PFSK-1 (cell line): ENCODE measurements around the gene FHL1.

Experiments
- FOXP2 ChIP-seq: optimal IDR thresholded peaks from 2 replicates; pipeline ENCODE3; 2011; ENCODE audit warnings: borderline replicate concordance, control low read depth, inconsistent platforms; ENCODE audit not compliant: insufficient read depth; ENCODE audit errors: extremely low read length, extremely low read depth
- POLR2AphosphoS5 ChIP-seq: IDR thresholded peaks from 2 replicates; pipeline ENCODE4 v1.6.1; 2012; ENCODE audit warnings: low read depth, mild to moderate bottlenecking, control low read depth, low read length, moderate library complexity
- SIN3A ChIP-seq: IDR thresholded peaks from 2 replicates; pipeline ENCODE4 v1.6.1; 2012; ENCODE audit warnings: mild to moderate bottlenecking, low read length, moderate library complexity, borderline replicate concordance; ENCODE audit not compliant: insufficient read depth
- TAF1 ChIP-seq: IDR thresholded peaks from 2 replicates; pipeline ENCODE4 v1.6.1; 2012; ENCODE audit warnings: low read length, control low read depth, borderline replicate concordance; ENCODE audit not compliant: insufficient read depth
- TF ChIP-seq, protein P1 (sequence below), 2 experiments: IDR thresholded peaks; 2 replicates each; pipeline versions ENCODE4 v1.6.1 to v1.8.0; 2011 to 2012; ENCODE audit warnings: low read depth in 2 of 2, low read length in 2 of 2, control low read depth in 1 of 2, inconsistent platforms in 1 of 2, mild to moderate bottlenecking in 1 of 2, moderate library complexity in 1 of 2; ENCODE audit not compliant: insufficient read depth in 1 of 2

Gene FHL1

DNA sequence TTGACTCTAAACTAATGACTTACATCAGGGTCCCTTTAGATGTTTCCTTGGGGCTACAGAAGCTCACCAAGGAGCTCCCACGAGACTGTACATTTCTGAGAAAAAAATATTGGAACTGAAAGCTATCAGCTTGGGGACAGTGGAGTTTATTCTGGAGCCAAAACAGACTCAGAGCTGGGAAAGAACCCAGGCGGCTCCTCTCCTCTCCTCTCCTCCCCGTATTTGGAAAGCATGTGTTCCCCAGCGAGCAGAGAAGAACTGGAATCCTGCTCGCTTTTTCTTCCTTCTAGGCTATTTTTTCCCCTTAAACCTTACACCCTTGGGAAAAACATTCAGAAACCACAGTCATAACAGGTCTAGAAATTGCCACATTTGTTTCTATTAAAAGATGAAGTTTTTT, 108.2 kb downstream of the FHL1 start:
- no peak for TF ChIP-seq SIN3A

DNA sequence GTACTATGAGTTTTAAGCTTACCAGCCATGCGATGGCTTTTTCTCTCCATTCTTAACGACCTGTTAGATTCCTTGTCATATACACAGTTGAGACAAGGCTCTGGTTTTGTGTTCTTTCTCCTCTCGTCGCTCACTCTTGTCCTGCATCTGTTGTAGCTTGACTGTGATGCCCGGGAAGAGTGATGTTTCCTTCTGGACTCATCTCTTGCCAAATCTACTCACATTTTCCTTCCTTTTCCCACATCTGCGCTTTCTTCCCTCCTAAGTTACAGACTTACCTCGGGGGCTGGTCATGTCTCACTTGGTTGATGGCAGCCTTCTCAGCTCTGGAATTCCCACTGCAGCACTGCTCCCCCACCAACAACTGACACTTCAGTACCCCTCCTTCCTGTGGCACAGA, 108.7 kb downstream of the FHL1 start:
- no peak for TF ChIP-seq FOXP2
- TF ChIP-seq, protein P1, sequence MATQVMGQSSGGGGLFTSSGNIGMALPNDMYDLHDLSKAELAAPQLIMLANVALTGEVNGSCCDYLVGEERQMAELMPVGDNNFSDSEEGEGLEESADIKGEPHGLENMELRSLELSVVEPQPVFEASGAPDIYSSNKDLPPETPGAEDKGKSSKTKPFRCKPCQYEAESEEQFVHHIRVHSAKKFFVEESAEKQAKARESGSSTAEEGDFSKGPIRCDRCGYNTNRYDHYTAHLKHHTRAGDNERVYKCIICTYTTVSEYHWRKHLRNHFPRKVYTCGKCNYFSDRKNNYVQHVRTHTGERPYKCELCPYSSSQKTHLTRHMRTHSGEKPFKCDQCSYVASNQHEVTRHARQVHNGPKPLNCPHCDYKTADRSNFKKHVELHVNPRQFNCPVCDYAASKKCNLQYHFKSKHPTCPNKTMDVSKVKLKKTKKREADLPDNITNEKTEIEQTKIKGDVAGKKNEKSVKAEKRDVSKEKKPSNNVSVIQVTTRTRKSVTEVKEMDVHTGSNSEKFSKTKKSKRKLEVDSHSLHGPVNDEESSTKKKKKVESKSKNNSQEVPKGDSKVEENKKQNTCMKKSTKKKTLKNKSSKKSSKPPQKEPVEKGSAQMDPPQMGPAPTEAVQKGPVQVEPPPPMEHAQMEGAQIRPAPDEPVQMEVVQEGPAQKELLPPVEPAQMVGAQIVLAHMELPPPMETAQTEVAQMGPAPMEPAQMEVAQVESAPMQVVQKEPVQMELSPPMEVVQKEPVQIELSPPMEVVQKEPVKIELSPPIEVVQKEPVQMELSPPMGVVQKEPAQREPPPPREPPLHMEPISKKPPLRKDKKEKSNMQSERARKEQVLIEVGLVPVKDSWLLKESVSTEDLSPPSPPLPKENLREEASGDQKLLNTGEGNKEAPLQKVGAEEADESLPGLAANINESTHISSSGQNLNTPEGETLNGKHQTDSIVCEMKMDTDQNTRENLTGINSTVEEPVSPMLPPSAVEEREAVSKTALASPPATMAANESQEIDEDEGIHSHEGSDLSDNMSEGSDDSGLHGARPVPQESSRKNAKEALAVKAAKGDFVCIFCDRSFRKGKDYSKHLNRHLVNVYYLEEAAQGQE (IDR thresholded peaks at IDR 0.05; ENCODE audit: insufficient read depth in 1 of 2, low read depth in 2 of 2, low read length in 2 of 2): no peak
- no peak for TF ChIP-seq TAF1
- no peak for TF ChIP-seq SIN3A
- TF ChIP-seq POLR2AphosphoS5: no peak

DNA sequence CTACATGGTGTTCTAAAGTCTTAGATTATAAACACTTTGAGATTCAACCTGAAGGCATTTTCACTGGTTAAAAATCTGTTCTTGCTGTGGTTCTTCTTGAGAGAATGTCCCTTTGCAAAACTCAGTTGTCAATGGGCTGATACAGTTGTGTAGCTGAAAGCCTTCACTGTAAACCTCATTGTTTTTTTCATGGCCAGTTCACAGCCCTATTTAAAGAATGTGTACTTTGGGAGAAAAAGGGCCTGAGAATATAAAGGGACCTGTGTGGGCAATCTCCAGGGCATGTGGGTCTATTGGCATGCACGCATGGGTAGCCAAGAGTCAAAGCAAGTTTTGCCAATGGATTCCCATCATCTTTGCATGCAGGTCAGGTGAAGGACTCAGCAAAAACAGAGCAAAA, 111.6 kb downstream of the FHL1 start:
- TF ChIP-seq, protein P1 (IDR thresholded peaks at IDR 0.05; ENCODE audit: insufficient read depth in 1 of 2, low read depth in 2 of 2, low read length in 2 of 2): no peak
- TF ChIP-seq TAF1 (no peak), POLR2AphosphoS5 (no peak), FOXP2 (no peak), SIN3A (no peak)

DNA sequence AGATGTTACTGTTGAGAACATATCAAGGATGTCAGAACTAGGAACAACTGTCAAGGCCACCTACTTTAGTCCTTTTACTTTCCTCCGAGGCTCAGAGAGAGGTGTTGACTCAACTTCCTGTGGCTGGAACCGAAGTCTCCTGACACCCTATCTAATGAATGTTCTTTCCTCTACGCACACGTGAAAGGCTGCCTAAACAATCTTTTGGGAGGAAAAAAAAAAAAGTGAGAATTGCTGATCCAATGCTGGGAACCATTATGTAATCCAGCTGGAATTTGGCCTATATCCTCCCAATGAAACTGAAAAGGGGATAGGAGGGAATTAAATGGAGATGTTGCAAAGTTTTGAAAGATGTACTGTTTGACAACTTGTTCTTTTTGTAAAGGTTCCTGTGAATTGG, 112.2 kb downstream of the FHL1 start:
- TF ChIP-seq, protein P1 (IDR thresholded peaks at IDR 0.05; ENCODE audit: insufficient read depth in 1 of 2, low read depth in 2 of 2, low read length in 2 of 2): no peak
- TF ChIP-seq FOXP2 (no peak), POLR2AphosphoS5 (no peak), TAF1 (no peak), SIN3A (no peak)

DNA sequence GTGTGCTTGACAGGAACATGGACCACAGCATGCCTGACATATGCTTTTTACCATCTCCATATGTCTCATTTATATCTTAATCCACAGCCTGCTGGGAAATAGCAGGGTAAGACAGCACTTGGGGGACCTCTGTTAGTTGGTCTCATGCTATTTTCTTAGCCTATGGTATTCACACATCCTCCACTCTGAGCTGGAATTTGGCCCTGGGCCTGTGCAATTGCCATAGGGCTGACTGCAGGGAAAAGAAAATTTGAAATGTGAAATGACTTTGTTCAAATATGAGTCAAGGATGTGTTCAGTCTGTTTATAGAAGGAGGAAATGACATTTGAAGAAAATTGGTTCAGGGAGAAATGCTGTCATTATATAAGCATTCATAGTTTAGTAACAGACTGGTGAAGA, 113.4 kb downstream of the FHL1 start:
- TF ChIP-seq, protein P1 (IDR thresholded peaks at IDR 0.05; ENCODE audit: insufficient read depth in 1 of 2, low read depth in 2 of 2, low read length in 2 of 2): no peak
- TF ChIP-seq TAF1 (no peak), POLR2AphosphoS5 (no peak), FOXP2 (no peak), SIN3A (no peak)
